Endothelial cell of umbilical vein (primary cell): ENCODE measurements around the gene PDE4B.

Experiments
- EZH2 ChIP-seq: IDR thresholded peaks from 2 replicates; pipeline ENCODE4 v1.6.1; 2012; ENCODE audit warnings: borderline replicate concordance, low read depth, mild to moderate bottlenecking, moderate library complexity, low read length, inconsistent platforms; ENCODE audit not compliant: severe bottlenecking
- MYC ChIP-seq: IDR thresholded peaks from one replicate; pipeline ENCODE4 v1.6.1; 2011; ENCODE audit warnings: mild to moderate bottlenecking, low read depth, low read length
- POLR2A ChIP-seq: IDR thresholded peaks from 2 replicates; pipeline ENCODE4 v1.6.1; 2012; ENCODE audit warnings: low read depth, mild to moderate bottlenecking, control low read depth, low read length
- POLR2AphosphoS5 ChIP-seq: IDR thresholded peaks from 2 replicates; pipeline ENCODE4 v1.6.1; 2012; ENCODE audit warnings: low read depth, mild to moderate bottlenecking, control low read depth, low read length, moderate library complexity; ENCODE audit not compliant: insufficient read depth
- TF ChIP-seq, protein P1 (sequence below), 2 donors: IDR thresholded peaks; 1 replicate in 1 of 2; 2 replicates in 1 of 2; pipeline ENCODE4 v1.5.1; 2011; ENCODE audit warnings: low read length in 2 of 2, mild to moderate bottlenecking in 2 of 2, moderate library complexity in 2 of 2, control low read depth in 1 of 2, inconsistent platforms in 1 of 2, low read depth in 1 of 2; ENCODE audit not compliant: insufficient read depth in 1 of 2; ENCODE audit errors: extremely low read depth in 1 of 2
- TF ChIP-seq, protein P2 (sequence below): IDR thresholded peaks from 2 replicates; pipeline ENCODE4 v1.6.1; 2011; ENCODE audit not compliant: insufficient read depth, insufficient read length

DNA sequence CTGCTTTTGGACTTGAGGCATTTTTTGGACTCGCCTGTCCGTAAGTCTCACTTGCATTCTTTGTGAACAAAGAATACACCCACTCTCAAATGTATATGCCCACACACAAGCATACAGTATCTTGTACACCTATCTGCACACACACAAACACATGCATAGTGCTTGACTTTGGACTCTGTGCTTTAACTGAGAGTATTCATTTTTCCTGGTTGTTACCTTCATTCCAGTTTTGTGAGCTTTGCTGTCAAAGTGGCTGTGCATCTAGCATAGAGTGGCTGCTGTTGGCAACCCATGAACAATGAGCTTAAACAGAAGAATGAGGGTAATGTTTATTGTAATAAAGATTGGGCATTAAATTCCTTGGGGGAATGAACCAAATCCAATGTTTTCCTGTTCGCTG lies 199.0 kb downstream of the PDE4B start:
- TF ChIP-seq, protein P1, sequence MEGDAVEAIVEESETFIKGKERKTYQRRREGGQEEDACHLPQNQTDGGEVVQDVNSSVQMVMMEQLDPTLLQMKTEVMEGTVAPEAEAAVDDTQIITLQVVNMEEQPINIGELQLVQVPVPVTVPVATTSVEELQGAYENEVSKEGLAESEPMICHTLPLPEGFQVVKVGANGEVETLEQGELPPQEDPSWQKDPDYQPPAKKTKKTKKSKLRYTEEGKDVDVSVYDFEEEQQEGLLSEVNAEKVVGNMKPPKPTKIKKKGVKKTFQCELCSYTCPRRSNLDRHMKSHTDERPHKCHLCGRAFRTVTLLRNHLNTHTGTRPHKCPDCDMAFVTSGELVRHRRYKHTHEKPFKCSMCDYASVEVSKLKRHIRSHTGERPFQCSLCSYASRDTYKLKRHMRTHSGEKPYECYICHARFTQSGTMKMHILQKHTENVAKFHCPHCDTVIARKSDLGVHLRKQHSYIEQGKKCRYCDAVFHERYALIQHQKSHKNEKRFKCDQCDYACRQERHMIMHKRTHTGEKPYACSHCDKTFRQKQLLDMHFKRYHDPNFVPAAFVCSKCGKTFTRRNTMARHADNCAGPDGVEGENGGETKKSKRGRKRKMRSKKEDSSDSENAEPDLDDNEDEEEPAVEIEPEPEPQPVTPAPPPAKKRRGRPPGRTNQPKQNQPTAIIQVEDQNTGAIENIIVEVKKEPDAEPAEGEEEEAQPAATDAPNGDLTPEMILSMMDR (IDR thresholded peaks at IDR 0.05; ENCODE audit: extremely low read depth in 1 of 2, insufficient read depth in 1 of 2, low read depth in 1 of 2, low read length in 2 of 2): no peak
- no peak for TF ChIP-seq POLR2AphosphoS5
- TF ChIP-seq MYC: no peak
- no peak for TF ChIP-seq POLR2A
- no peak for TF ChIP-seq EZH2
- TF ChIP-seq, protein P2, sequence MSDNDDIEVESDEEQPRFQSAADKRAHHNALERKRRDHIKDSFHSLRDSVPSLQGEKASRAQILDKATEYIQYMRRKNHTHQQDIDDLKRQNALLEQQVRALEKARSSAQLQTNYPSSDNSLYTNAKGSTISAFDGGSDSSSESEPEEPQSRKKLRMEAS: no peak
